Stimulated activated CD8-positive, alpha-beta memory T cell treated with anti-CD3 and anti-CD28 coated beads, Interleukin-15, amount 100 ng/mL, for 48 hours (primary cell): Measurements from ENCODE around the gene ACTRT2.

Source experiments
- DNase-seq, 2 donors: peaks; one replicate each; pipeline ENCODE4 v3.0.0-alpha.2; 2020; ENCODE audit warnings: low read depth in 2 of 2

Gene ACTRT2

GRCh38 chr1:3021233-3021671 lies at the start of gene ACTRT2:
ACTRT2 (plus strand) TSS chr1:3021467; CDS start chr1:3021687, 220 bp downstream.
- no peak for DNase-seq

- DNase-seq = no peak
Measured at GRCh38 chr1:2971609-2972008, 49.7 kb upstream of the ACTRT2 start.

- DNase-seq = no peak
Measured at GRCh38 chr1:2972011-2972878, 49.0 kb upstream of the ACTRT2 start.

- DNase-seq = no peak
Measured at GRCh38 chr1:2972879-2973575, 48.2 kb upstream of the ACTRT2 start.

- DNase-seq = no peak
Measured at GRCh38 chr1:2973601-2974593, 47.4 kb upstream of the ACTRT2 start.

GRCh38 chr1:2974701-2975301 lies 46.5 kb upstream of the ACTRT2 start:
- no peak for DNase-seq

- DNase-seq = no peak
Measured at GRCh38 chr1:2975466-2976179, 45.6 kb upstream of the ACTRT2 start.

- DNase-seq = no peak
Measured at GRCh38 chr1:2976180-2976562, 45.1 kb upstream of the ACTRT2 start.

GRCh38 chr1:2977886-2978611 lies 43.2 kb upstream of the ACTRT2 start:
- no peak for DNase-seq

GRCh38 chr1:2978691-2979190 lies 42.5 kb upstream of the ACTRT2 start:
- no peak for DNase-seq

GRCh38 chr1:2979191-2980072 lies 41.8 kb upstream of the ACTRT2 start:
- no peak for DNase-seq

GRCh38 chr1:2980073-2980791 lies 41.0 kb upstream of the ACTRT2 start:
- no peak for DNase-seq

GRCh38 chr1:2980849-2981248 lies 40.4 kb upstream of the ACTRT2 start:
- no peak for DNase-seq

- DNase-seq = no peak
Measured at GRCh38 chr1:2981388-2981787, 39.9 kb upstream of the ACTRT2 start.

- DNase-seq = no peak
Measured at GRCh38 chr1:2981981-2982614, 39.2 kb upstream of the ACTRT2 start.

- DNase-seq = no peak
Measured at GRCh38 chr1:2982615-2983318, 38.5 kb upstream of the ACTRT2 start.

GRCh38 chr1:2983319-2983705 lies 38.0 kb upstream of the ACTRT2 start:
- DNase-seq = no peak
